ENCODE data around the gene PAX5.

DNA sequence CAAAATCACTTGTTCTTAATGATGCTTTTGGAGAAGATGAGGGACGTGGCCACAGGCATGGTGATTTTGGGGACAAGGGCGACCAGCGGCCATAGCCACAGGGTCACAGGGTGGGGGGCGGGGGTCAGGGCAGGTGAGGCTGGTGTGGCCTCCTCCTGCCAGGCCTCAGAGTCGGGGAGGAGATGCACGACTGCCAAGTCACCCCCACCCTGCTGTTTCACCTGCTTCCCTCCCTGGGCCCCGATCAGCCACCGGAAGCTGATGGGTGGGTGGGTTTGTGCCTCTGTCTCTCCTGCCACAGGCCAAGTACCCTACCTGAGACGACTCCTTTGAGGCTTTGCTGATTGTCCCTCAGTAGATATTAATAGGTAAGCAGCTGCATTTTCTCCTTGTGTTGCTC lies 199.3 kb downstream of the PAX5 start:
- TF ChIP-seq, protein P1, sequence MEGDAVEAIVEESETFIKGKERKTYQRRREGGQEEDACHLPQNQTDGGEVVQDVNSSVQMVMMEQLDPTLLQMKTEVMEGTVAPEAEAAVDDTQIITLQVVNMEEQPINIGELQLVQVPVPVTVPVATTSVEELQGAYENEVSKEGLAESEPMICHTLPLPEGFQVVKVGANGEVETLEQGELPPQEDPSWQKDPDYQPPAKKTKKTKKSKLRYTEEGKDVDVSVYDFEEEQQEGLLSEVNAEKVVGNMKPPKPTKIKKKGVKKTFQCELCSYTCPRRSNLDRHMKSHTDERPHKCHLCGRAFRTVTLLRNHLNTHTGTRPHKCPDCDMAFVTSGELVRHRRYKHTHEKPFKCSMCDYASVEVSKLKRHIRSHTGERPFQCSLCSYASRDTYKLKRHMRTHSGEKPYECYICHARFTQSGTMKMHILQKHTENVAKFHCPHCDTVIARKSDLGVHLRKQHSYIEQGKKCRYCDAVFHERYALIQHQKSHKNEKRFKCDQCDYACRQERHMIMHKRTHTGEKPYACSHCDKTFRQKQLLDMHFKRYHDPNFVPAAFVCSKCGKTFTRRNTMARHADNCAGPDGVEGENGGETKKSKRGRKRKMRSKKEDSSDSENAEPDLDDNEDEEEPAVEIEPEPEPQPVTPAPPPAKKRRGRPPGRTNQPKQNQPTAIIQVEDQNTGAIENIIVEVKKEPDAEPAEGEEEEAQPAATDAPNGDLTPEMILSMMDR (IDR thresholded peaks at IDR 0.05) = no peak
- TF ChIP-seq EZH2 (IDR thresholded peaks at IDR 0.05; ENCODE audit: borderline replicate concordance, insufficient read depth, low read depth, low read length, poor library complexity, severe bottlenecking) = no peak

All from B cell (primary cell).